A549 (cell line): ENCODE results near the gene ANO7.
"Not testable (repeated sequence)": the region's sequence is repeated elsewhere in the genome, so short reads cannot be mapped to it uniquely, and the experiment has no call there.

Experiments
- HOXB13 ChIP-seq: fragments of 250-450 bp; sonication (Bioruptor Pico); IDR thresholded peaks from 2 replicates; pipeline ENCODE4 v1.5.0; 2020; ENCODE audit warnings: low read depth, mild to moderate bottlenecking, moderate library complexity
- NFE2L2 ChIP-seq: fragments of 150-350 bp; conservative IDR thresholded peaks from 2 replicates; pipeline ENCODE4 v1.6.1; 2014; ENCODE audit warnings: low read length
- RFX5 ChIP-seq: fragments of 450-650 bp; IDR thresholded peaks from 2 replicates; pipeline ENCODE4 v1.7.1; 2014; ENCODE audit warnings: antibody characterized with exemption, mild to moderate bottlenecking, moderate library complexity
- TF ChIP-seq, protein P1 (sequence below): fragments of >200 bp; sonication (Bioruptor Twin); formaldehyde crosslinking; IDR thresholded peaks from 3 replicates; pipeline ENCODE4 v1.5.1; 2016
- TF ChIP-seq, protein P2 (sequence below): IDR thresholded peaks from 2 replicates; pipeline ENCODE4 v1.6.1; 2012

DNA sequence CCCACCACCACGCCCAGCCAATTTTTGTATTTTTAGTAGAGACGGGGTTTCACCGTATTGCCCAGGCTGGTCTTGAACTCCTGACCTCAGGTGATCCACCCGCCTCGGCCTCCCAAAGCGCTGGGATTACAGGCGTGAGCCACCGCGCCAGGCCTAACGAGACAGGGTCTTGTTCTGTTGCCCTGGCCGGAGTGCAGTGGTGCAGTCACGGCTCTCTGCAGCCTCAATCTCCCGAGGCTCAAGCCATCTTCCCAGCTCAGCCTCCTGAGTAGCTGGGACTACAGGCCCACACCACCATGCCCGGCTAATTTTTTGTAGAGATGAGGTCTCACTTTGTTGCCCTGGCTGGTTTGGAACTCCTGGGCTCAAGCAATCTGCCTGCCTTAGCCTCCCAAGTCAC is 8.8 kb downstream of the ANO7 start:
- not testable (repeated sequence) for TF ChIP-seq RFX5; NFE2L2; HOXB13 (CRISPR knock-in tag)
- TF ChIP-seq, protein P1, sequence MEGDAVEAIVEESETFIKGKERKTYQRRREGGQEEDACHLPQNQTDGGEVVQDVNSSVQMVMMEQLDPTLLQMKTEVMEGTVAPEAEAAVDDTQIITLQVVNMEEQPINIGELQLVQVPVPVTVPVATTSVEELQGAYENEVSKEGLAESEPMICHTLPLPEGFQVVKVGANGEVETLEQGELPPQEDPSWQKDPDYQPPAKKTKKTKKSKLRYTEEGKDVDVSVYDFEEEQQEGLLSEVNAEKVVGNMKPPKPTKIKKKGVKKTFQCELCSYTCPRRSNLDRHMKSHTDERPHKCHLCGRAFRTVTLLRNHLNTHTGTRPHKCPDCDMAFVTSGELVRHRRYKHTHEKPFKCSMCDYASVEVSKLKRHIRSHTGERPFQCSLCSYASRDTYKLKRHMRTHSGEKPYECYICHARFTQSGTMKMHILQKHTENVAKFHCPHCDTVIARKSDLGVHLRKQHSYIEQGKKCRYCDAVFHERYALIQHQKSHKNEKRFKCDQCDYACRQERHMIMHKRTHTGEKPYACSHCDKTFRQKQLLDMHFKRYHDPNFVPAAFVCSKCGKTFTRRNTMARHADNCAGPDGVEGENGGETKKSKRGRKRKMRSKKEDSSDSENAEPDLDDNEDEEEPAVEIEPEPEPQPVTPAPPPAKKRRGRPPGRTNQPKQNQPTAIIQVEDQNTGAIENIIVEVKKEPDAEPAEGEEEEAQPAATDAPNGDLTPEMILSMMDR, result not testable (repeated sequence)
- TF ChIP-seq, protein P2, sequence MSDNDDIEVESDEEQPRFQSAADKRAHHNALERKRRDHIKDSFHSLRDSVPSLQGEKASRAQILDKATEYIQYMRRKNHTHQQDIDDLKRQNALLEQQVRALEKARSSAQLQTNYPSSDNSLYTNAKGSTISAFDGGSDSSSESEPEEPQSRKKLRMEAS, result not testable (repeated sequence)
